GM18508 (cell line): ENCODE results near the gene GSTA2.
"Not testable (repeated sequence)": the region's sequence is repeated elsewhere in the genome, so short reads cannot be mapped to it uniquely, and the experiment has no call there.

Experiments used
- ATAC-seq: cut with Tn5 transposase; IDR thresholded peaks from one replicate; pipeline ENCODE4 v1.9.1; 2021; ENCODE audit warnings: moderate number of reproducible peaks; ENCODE audit not compliant: insufficient read depth, unreplicated experiment

Gene GSTA2

GRCh38 chr6:52763322-52763916 lies at the start of gene GSTA2:
Gene GSTA2, minus strand, starts transcription at chr6:52763475. Its CDS starts 5,528 bp downstream, at chr6:52757947.
- not testable (repeated sequence) for ATAC-seq

GRCh38 chr6:52809777-52810176 lies 46.5 kb upstream of the GSTA2 start:
- ATAC-seq, result not testable (repeated sequence)

GRCh38 chr6:52808660-52809059 lies 45.4 kb upstream of the GSTA2 start:
- no peak for ATAC-seq

- ATAC-seq, result not testable (repeated sequence)
Measured at GRCh38 chr6:52803668-52804255, 40.5 kb upstream of the GSTA2 start, which contains the start of gene GSTA1. Gene GSTA1, minus strand, starts transcription at chr6:52803816. Its CDS starts 4,549 bp downstream, at chr6:52799267.

- no peak for ATAC-seq
Measured at GRCh38 chr6:52802806-52803205, 39.5 kb upstream of the GSTA2 start.

GRCh38 chr6:52801188-52801841 lies 38.0 kb upstream of the GSTA2 start:
- ATAC-seq, result no peak

- ATAC-seq, result not testable (repeated sequence)
Measured at GRCh38 chr6:52799272-52799671, 36.0 kb upstream of the GSTA2 start.

- not testable (repeated sequence) for ATAC-seq
Measured at GRCh38 chr6:52794366-52794765, 31.1 kb upstream of the GSTA2 start.

- no peak for ATAC-seq
Measured at GRCh38 chr6:52790861-52791260, 27.6 kb upstream of the GSTA2 start.

- not testable (repeated sequence) for ATAC-seq
Measured at GRCh38 chr6:52789658-52790057, 26.4 kb upstream of the GSTA2 start.

- no peak for ATAC-seq
Measured at GRCh38 chr6:52788478-52788877, 25.2 kb upstream of the GSTA2 start.

- ATAC-seq, result no peak
Measured at GRCh38 chr6:52787917-52788316, 24.6 kb upstream of the GSTA2 start.

- ATAC-seq, result no peak
Measured at GRCh38 chr6:52786249-52786956, 23.1 kb upstream of the GSTA2 start.

GRCh38 chr6:52782696-52783274 lies 19.5 kb upstream of the GSTA2 start:
- not testable (repeated sequence) for ATAC-seq

- not testable (repeated sequence) for ATAC-seq
Measured at GRCh38 chr6:52782209-52782608, 18.9 kb upstream of the GSTA2 start.

GRCh38 chr6:52779237-52779636 lies 16.0 kb upstream of the GSTA2 start:
- no peak for ATAC-seq

GRCh38 chr6:52776711-52777351 lies 13.6 kb upstream of the GSTA2 start:
- not testable (repeated sequence) for ATAC-seq

- ATAC-seq, result not testable (repeated sequence)
Measured at GRCh38 chr6:52769399-52769798, 6.1 kb upstream of the GSTA2 start.

GRCh38 chr6:52767658-52768057 lies 4.4 kb upstream of the GSTA2 start:
- ATAC-seq, result not testable (repeated sequence)
